Gastrocnemius medialis (tissue), 4 donors: ENCODE data around the gene ENPP1.

Experiments used
- POLR2A ChIP-seq, 2 donors: fragments of 450-650 bp; IDR thresholded peaks; one replicate each; pipeline ENCODE4 v1.6.1; 2017; ENCODE audit warnings: antibody characterized with exemption in 2 of 2, mild to moderate bottlenecking in 2 of 2, moderate library complexity in 2 of 2
- TF ChIP-seq, protein P1 (sequence below), 5 experiments: fragments of 450-650 bp in 3 of 5; fragments of 200-600 bp in 2 of 5; sonication (generic) in 2 of 5; IDR thresholded peaks in 4 of 5; conservative IDR thresholded peaks in 1 of 5; 1 replicate in 4 of 5; 2 replicates in 1 of 5; pipeline ENCODE4 v1.5.1; 2016 to 2019; ENCODE audit warnings: antibody characterized with exemption in 5 of 5, mild to moderate bottlenecking in 3 of 5, moderate library complexity in 3 of 5

DNA sequence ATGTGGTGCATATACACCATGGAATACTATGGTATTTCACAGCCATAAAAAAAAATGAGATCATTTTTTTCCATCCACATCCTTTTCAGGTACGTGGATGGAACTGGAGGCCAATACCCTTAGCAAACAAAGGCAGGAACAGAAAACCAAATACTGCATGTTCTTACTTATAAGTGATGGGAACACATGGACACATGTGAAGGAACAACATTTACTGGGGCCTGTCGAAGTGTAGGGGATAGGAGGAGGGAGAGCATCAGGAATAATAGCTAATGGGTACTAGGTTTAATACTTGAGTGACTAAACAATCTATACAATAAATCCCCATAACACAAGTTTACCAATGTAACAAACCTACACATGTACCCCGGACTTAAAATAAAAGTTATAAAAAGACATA lies 112.8 kb downstream of the ENPP1 start:
- TF ChIP-seq, protein P1, sequence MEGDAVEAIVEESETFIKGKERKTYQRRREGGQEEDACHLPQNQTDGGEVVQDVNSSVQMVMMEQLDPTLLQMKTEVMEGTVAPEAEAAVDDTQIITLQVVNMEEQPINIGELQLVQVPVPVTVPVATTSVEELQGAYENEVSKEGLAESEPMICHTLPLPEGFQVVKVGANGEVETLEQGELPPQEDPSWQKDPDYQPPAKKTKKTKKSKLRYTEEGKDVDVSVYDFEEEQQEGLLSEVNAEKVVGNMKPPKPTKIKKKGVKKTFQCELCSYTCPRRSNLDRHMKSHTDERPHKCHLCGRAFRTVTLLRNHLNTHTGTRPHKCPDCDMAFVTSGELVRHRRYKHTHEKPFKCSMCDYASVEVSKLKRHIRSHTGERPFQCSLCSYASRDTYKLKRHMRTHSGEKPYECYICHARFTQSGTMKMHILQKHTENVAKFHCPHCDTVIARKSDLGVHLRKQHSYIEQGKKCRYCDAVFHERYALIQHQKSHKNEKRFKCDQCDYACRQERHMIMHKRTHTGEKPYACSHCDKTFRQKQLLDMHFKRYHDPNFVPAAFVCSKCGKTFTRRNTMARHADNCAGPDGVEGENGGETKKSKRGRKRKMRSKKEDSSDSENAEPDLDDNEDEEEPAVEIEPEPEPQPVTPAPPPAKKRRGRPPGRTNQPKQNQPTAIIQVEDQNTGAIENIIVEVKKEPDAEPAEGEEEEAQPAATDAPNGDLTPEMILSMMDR (IDR thresholded peaks at IDR 0.05 in 4 of 5, conservative IDR thresholded peaks at IDR 0.05 in 1 of 5) = no peak
- no peak for TF ChIP-seq POLR2A (IDR thresholded peaks at IDR 0.05)
